GM23338 (cell line): ENCODE results near the gene KCTD18. TPM values are rescaled to one million over a fixed set of nuclear protein-coding genes. Genes with fewer than 3 reads are reported as not detected.

Experiments used
- ATAC-seq: fragments of 200-7000 bp; cut with Tn5 transposase; 3 replicates; pipeline ENCODE4 v1.9.1; 2020
- DNase-seq: peaks from one replicate; pipeline ENCODE4 v3.0.0-alpha.2; 2015; ENCODE audit warnings: low spot score
- H2AFZ ChIP-seq: fragments of 200-600 bp; sonication (generic); 2 replicates; pipeline ENCODE4 v1.8.0; 2016; ENCODE audit warnings: antibody characterized with exemption, mild to moderate bottlenecking, moderate library complexity
- H3F3A ChIP-seq: fragments of 200-600 bp; sonication (generic); replicated peaks from 2 replicates; pipeline ENCODE4 v1.8.0; 2017; ENCODE audit warnings: antibody characterized with exemption, mixed run types, low read depth
- H3K27ac ChIP-seq: fragments of 200-600 bp; sonication (generic); 2 replicates; pipeline ENCODE4 v1.6.1; 2016; ENCODE audit warnings: low read depth
- H3K27me3 ChIP-seq: fragments of 200-600 bp; sonication (generic); 2 replicates; pipeline ENCODE4 v1.8.0; 2016; ENCODE audit warnings: mild to moderate bottlenecking, mixed run types, moderate library complexity; ENCODE audit not compliant: insufficient read depth
- H3K36me3 ChIP-seq: fragments of 200-600 bp; sonication (generic); 2 replicates; pipeline ENCODE4 v1.8.0; 2016; ENCODE audit warnings: mild to moderate bottlenecking; ENCODE audit not compliant: insufficient read depth
- H3K4me1 ChIP-seq: fragments of 200-600 bp; sonication (generic); 2 replicates; pipeline ENCODE4 v1.8.0; 2016; ENCODE audit warnings: mild to moderate bottlenecking, moderate library complexity; ENCODE audit not compliant: insufficient read depth
- H3K4me2 ChIP-seq: fragments of 200-600 bp; sonication (generic); 2 replicates; pipeline ENCODE4 v1.7.1; 2017; ENCODE audit warnings: mixed run types
- H3K4me3 ChIP-seq: fragments of 200-600 bp; sonication (generic); 2 replicates; pipeline ENCODE4 v1.6.1; 2016; ENCODE audit warnings: mixed run types
- H3K79me2 ChIP-seq: fragments of 200-600 bp; sonication (generic); replicated peaks from 2 replicates; pipeline ENCODE4 v1.8.0; 2017; ENCODE audit warnings: mild to moderate bottlenecking; ENCODE audit not compliant: insufficient read depth
- H3K9me2 ChIP-seq: fragments of 200-600 bp; sonication (generic); 2 replicates; pipeline ENCODE4 v1.8.0; 2017; ENCODE audit not compliant: insufficient read depth
- H4K20me1 ChIP-seq: fragments of 200-600 bp; sonication (generic); replicated peaks from 2 replicates; pipeline ENCODE4 v1.8.0; 2017; ENCODE audit warnings: mild to moderate bottlenecking; ENCODE audit not compliant: insufficient read depth
- H3K27ac Mint-ChIP-seq: 2 replicates; pipeline ENCODE4 v1.8.0; 2020; ENCODE audit warnings: inconsistent platforms, mild to moderate bottlenecking, moderate library complexity, mixed read lengths
- H3K27me3 Mint-ChIP-seq: 3 replicates; pipeline ENCODE4 v1.8.0; 2022; ENCODE audit warnings: low read depth, mild to moderate bottlenecking, moderate library complexity, mixed read lengths, inconsistent platforms; ENCODE audit not compliant: insufficient read depth, poor library complexity
- H3K36me3 Mint-ChIP-seq: 3 replicates; pipeline ENCODE4 v1.8.0; 2021; ENCODE audit warnings: low read depth, mild to moderate bottlenecking, inconsistent platforms, moderate library complexity, mixed read lengths
- H3K4me1 Mint-ChIP-seq: 3 replicates; pipeline ENCODE4 v1.8.0; 2020; ENCODE audit warnings: mild to moderate bottlenecking, inconsistent platforms, mixed read lengths
- H3K4me3 Mint-ChIP-seq: 3 replicates; pipeline ENCODE4 v1.8.0; 2021; ENCODE audit warnings: moderate library complexity, mild to moderate bottlenecking, inconsistent platforms, mixed read lengths
- H3K9me3 Mint-ChIP-seq: 3 replicates; pipeline ENCODE4 v1.8.0; 2020; ENCODE audit warnings: moderate library complexity, mild to moderate bottlenecking, inconsistent platforms, mixed read lengths
- CREB1 ChIP-seq: fragments of 250-450 bp; sonication (Bioruptor Pico); IDR thresholded peaks from 2 replicates; pipeline ENCODE4 v1.5.0; 2020; ENCODE audit warnings: low read depth, mild to moderate bottlenecking, moderate library complexity
- REST ChIP-seq: IDR thresholded peaks from one replicate; pipeline ENCODE4 v1.6.1; 2018; ENCODE audit warnings: antibody characterized with exemption; ENCODE audit not compliant: unreplicated experiment
- ZNF331 ChIP-seq: fragments of 250-450 bp; sonication (Bioruptor Pico); IDR thresholded peaks from 2 replicates; pipeline ENCODE4 v1.5.0; 2020; ENCODE audit warnings: low read depth, mild to moderate bottlenecking, moderate library complexity
- polyA plus RNA-seq: library from polyadenylated mRNA; unstranded; fragments of >200 nt; fragmentation: Nextera tagmentation; extraction: Ambion mirVana; gene quantifications from 2 replicates; pipeline ENCODE4 v1.2.1, GENCODE V29; 2016
- total RNA-seq: library from RNA; depleted of rRNA; stranded (reverse); fragments of >200 nt; shearing (Covaris generic); gene quantifications from 2 replicates; pipeline ENCODE4 v1.2.3, GENCODE V29; 2014

The KCTD18 gene
- total and polyA plus RNA-seq, 2 experiments from 2014 or later, result 3.3 to 4.7 TPM

GRCh38 chr2:200449149-200449548 is 60.7 kb downstream of the KCTD18 start (continued):
- TF ChIP-seq REST (no peak), CREB1 (CRISPR knock-in tag) (no peak), ZNF331 (no peak)

GRCh38 chr2:200448455-200448854 is 61.4 kb downstream of the KCTD18 start:
- Histone ChIP-seq H3K27me3 (no peaks in the 10 kb centered on the region), H3K79me2 (no peaks in the 10 kb centered on the region; the same call in 1 of the 2 replicates)
- no peak overlapping the region for H3K27ac Mint-ChIP-seq

More at GRCh38 chr2:200448455-200448854, 61.4 kb downstream of the KCTD18 start:
- H3K4me3 Mint-ChIP-seq, result no peak overlapping the region
- Histone ChIP-seq H3K9me2 (no peaks in the 10 kb centered on the region), H3K4me1 (peaks cover 3% of the 10 kb centered on the region), H3K4me3 (no peak overlapping the region), H2AFZ (no peak overlapping the region), H4K20me1 (peaks cover 6% of the 10 kb centered on the region; the same call in 1 of the 2 replicates), H3K4me2 (no peak overlapping the region), H3F3A (no peaks in the 10 kb centered on the region; the same call in 1 of the 2 replicates), H3K27ac (no peak overlapping the region), H3K36me3 (peaks cover 17% of the 10 kb centered on the region)
- no peaks in the 10 kb centered on the region for H3K9me3 Mint-ChIP-seq
- H3K4me1 Mint-ChIP-seq, result peaks cover 8% of the 10 kb centered on the region
- no peak for ATAC-seq
- H3K36me3 Mint-ChIP-seq, result peaks cover 65% of the 10 kb centered on the region
- TF ChIP-seq CREB1 (CRISPR knock-in tag) (no peak), REST (no peak)
- peaks cover 7% of the 10 kb centered on the region for H3K27me3 Mint-ChIP-seq
- no peak for DNase-seq
